H1 (cell line): Measurements from ENCODE around the gene SEMA4D. TPM values are rescaled to one million over a fixed set of nuclear protein-coding genes. Genes with fewer than 3 reads are reported as not detected.

Source experiments
- CHD1 ChIP-seq: IDR thresholded peaks from 2 replicates; pipeline ENCODE4 v1.6.1; 2012; ENCODE audit warnings: low read depth, low read length, improper control_type of control experiment
- JUND ChIP-seq: IDR thresholded peaks from 2 replicates; pipeline ENCODE4 v1.6.1; 2011; ENCODE audit warnings: mild to moderate bottlenecking, improper control_type of control experiment, low read length
- KDM4A ChIP-seq: IDR thresholded peaks from one replicate; pipeline ENCODE4 v1.7.1; 2012; ENCODE audit warnings: low read depth, mild to moderate bottlenecking, moderate library complexity, low read length, inconsistent platforms; ENCODE audit not compliant: severe bottlenecking
- SAP30 ChIP-seq: fragments of 300-600 bp; sonication (generic); IDR thresholded peaks from 2 replicates; pipeline ENCODE4 v1.7.1; 2012; ENCODE audit warnings: low read length, moderate library complexity, mild to moderate bottlenecking, inconsistent platforms; ENCODE audit not compliant: insufficient read depth, insufficient replicate concordance
- polyA plus RNA-seq, 7 experiments: library from polyadenylated mRNA; depleted of rRNA in 3 of 7; stranded (reverse) in 5 of 7; unstranded in 2 of 7; fragments of >200 nt in 5 of 7; fragments of 200-250 nt in 2 of 7; gene quantifications; 1 replicate in 5 of 7; 2 replicates in 1 of 7; 4 replicates in 1 of 7; pipeline versions ENCODE4 v1.2.1 to v1.2.3, GENCODE V29; 2011 to 2013; ENCODE audit warnings: missing spikeins in 2 of 7, mixed read lengths in 2 of 7
- total RNA-seq: library from RNA; stranded (reverse); fragmentation: NEBNext Ultra II Directional; extraction: Animal tissue kit (Norgen Biotek cat#: 25700); gene quantifications from 2 replicates; pipeline ENCODE4 v1.2.1, GENCODE V29; 2021

Gene SEMA4D
- total and polyA plus RNA-seq, 2 of the 8 experiments (the other 6 are each of a cell fraction or from before 2014, with no cell fraction given) = 21.0 to 70.4 TPM

DNA sequence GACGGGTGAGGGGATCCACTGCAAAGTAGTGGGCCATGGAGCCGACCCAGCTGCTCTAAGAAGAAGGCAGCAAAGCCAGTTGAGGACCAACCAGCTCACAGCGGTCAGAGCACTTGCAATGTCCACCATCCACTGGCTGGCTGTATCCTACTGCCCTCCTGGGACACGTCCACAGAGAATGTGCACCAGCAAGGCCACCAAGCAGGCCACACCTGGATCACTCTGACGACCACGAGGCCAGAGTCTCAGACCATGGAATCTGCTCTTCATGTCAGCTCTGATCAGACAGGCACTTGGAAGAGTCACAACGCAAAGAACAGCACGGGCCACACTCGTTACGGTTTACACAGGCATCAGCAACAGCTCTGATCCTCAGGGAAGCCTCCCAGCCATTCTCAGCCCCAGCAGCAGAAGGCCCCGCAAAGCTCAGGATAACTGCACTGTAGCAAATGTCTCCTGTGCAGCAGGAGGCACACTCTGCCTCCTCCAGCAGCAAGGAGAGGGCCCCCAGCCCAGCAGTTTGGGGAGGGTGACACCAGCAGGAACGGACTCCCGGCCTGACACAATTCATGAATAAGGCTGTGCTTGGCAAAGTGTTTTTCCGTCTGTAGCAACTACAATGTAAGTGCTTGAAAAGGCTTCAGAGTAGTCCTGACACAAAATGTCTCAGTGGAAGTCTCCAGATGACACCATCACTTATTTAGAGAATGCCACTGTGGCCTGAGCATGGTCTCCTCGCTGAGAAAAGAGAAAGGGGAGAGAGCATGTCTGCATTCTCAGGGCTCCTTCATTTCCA, 15.7 kb downstream of the SEMA4D start (continued):
- no peak for TF ChIP-seq SAP30
- TF ChIP-seq CHD1 = no peak
- no peak for TF ChIP-seq KDM4A
- no peak for TF ChIP-seq JUND
- TF ChIP-seq, all 59 proteins: peak for 0
